ENCODE results near the gene GPX3. TPM values are rescaled to one million over a fixed set of nuclear protein-coding genes. Genes with fewer than 3 reads are reported as not detected.

Gene GPX3
- total RNA-seq, 2 donors from 2014 or later, result 993 to 1,026 TPM

DNA sequence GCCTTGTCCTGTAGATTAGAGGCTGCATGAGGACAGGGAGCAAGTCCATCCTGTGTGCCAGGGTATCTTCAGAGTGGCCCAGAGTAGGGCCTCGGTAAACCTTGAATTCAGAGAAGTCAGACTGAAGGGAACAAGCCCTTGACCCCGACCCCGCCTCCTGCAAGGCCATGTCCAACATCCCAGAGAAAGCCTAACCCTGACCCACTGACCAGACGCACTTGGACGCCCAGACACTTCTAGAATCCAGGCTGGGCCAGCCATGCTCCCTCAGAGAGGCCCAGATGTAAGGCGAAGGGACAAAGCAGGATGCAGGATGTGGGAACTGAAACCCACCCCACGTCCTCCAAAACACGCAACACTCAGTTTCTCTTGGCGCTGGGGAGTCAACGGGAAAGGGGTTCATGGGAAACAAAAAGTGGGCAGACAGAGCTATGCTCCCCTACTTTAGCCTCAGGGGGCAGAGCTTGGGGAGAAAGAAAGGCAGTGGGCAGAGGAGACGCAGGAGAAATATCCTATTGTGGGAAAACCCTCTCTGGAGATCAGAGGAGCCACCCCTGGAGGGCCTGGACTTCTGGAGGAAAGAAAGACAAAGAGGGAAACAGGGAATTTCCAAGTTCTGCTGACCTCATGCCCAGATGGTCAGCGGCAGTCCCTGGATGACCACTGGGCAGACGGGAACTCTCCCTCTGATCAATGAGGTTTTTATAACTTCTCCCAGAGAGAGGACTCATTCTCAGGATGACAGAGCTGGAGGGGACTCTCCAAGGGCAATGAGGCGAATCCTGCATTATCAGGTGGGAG, 47.4 kb downstream of the GPX3 start:
- no peak for DNase-seq (ENCODE audit: low spot score)
- intact Hi-C loops (cut with DNase I), result loop anchor here in 1 of 2 donors (1.0 kb wide), 1 partner anchor 29 kb away; no protein-coding TSS in a partner anchor

- intact Hi-C loops (cut with DNase I), result no loop called here
- no peak for DNase-seq (ENCODE audit: low spot score)
Observed at GRCh38 chr5:151068433-151069197, 48.2 kb downstream of the GPX3 start.

DNA sequence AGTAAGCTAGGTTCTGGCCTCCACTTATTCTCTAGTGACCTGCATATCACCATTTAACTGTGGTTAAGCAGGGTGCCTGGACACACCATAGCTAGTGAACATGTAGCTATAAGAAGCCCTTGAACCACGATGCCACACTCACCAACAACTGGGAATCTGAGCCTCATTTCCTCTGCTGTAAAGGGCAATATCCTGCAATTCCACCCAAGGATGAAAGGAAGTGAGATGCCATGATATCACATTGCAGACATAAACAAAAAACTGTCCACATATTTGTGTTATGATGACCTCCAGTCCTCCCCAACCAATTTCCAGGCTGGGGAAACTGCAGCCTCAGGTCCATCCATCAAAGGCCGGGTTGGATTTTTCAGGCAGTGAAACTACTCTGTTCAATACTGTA, 50.1 kb downstream of the GPX3 start:
- intact Hi-C loops (cut with DNase I), result no loop called here
- no peak for DNase-seq (ENCODE audit: low spot score)

GRCh38 chr5:151071021-151071420, 50.6 kb downstream of the GPX3 start:
- intact Hi-C loops (cut with DNase I), result no loop called here
- no peak for DNase-seq (ENCODE audit: low spot score)

GRCh38 chr5:151071848-151072629, 51.6 kb downstream of the GPX3 start:
- no peak for DNase-seq (ENCODE audit: low spot score)
- intact Hi-C loops (cut with DNase I), result no loop called here

GRCh38 chr5:151072630-151073025, 52.2 kb downstream of the GPX3 start:
- DNase-seq (ENCODE audit: low spot score), result no peak
- intact Hi-C loops (cut with DNase I), result no loop called here

GRCh38 chr5:151073280-151073679, 52.9 kb downstream of the GPX3 start:
- no peak for DNase-seq (ENCODE audit: low spot score)
- intact Hi-C loops (cut with DNase I), result no loop called here

DNA sequence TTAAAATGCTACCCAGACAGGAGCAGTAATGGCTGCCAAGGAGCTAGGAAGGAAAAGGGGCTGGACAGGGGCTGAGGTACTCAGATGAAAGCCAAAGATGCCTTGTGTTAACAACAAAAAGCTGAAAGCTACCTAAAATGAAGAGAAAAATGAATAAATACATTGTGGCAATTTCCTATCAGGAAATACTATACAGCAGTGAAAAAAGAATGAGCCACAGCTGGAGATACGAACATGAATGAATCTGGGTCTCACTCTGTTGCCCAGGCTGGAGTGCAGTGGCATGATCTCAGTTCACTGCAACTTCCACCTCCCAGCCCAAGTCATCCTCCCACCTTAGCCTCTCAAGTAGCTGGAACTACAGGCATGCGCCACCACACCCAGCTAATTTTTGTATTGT, 54.2 kb downstream of the GPX3 start:
- no peak for DNase-seq (ENCODE audit: low spot score)
- intact Hi-C loops (cut with DNase I), result no loop called here

GRCh38 chr5:151075698-151076331, 55.4 kb downstream of the GPX3 start:
- DNase-seq (ENCODE audit: low spot score), result no peak
- intact Hi-C loops (cut with DNase I), result loop anchor here in 1 of 2 donors (5.0 kb wide), 1 partner anchor 1739 kb away; no protein-coding TSS in a partner anchor

GRCh38 chr5:151076616-151077015, 56.2 kb downstream of the GPX3 start:
- DNase-seq (ENCODE audit: low spot score), result no peak
- intact Hi-C loops (cut with DNase I), result loop anchor here in 1 of 2 donors (5.0 kb wide), 1 partner anchor 1739 kb away; no protein-coding TSS in a partner anchor

DNA sequence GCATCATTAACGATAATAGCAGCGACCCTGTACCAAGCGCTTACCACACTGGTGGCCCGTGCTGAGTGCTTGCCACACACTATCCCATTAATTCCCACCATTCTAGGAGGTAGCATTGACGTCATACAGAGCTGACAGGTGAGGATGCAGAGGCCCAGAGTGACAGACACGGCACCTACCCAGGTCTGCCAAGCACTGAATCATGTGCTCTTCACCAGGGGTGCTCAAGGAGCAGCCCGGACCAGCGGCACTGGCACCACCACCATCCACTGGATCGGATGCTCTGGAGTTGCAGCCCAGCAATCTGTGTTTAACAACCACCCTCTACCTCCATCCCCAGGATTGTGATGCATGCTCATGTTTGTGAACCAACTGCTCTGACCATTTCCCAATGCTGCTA, 57.0 kb downstream of the GPX3 start:
- intact Hi-C loops (cut with DNase I), result loop anchor here in 1 of 2 donors (5.0 kb wide), 1 partner anchor 1740 kb away; no protein-coding TSS in a partner anchor
- DNase-seq (ENCODE audit: low spot score), result no peak

- intact Hi-C loops (cut with DNase I), result loop anchor here in 1 of 2 donors (5.0 kb wide), 1 partner anchor 1741 kb away; no protein-coding TSS in a partner anchor
- DNase-seq (ENCODE audit: low spot score), result no peak
Observed at GRCh38 chr5:151077967-151078366, 57.6 kb downstream of the GPX3 start.

Other genes starting within 250 kb of the GPX3 start
- 10 to 100 TPM; 22.9 to 32.5 TPM for gene SMIM3, start 241.8 kb upstream of the GPX3 start, total RNA-seq
- gene IRGM, start 174.1 kb upstream of the GPX3 start, total RNA-seq, result not detected
- 1 to 10 TPM; 4.8 to 5.5 TPM for gene ZNF300, start 115.6 kb upstream of the GPX3 start, total RNA-seq
- 10 to 100 TPM; 56.7 to 77.5 TPM for gene TNIP1, start 60.4 kb downstream of the GPX3 start, total RNA-seq
- gene ANXA6, start 137.2 kb downstream of the GPX3 start, total RNA-seq, result 100 to 1,000 TPM; 328 to 430 TPM
- gene CCDC69, start 203.5 kb downstream of the GPX3 start, total RNA-seq, result 10 to 100 TPM; 70.6 to 72.4 TPM
- gene GM2A, start 232.6 kb downstream of the GPX3 start, total RNA-seq, result 10 to 100 TPM; 23.4 to 41.6 TPM

Measured in posterior vena cava (tissue), 2 donors.